Neural cell (in vitro differentiated cells): ENCODE results near the gene B3GALT6. TPM values are rescaled to one million over a fixed set of nuclear protein-coding genes. Genes with fewer than 3 reads are reported as not detected.

Experiments used
- H2AFZ ChIP-seq: fragments of 200-600, 300-800 bp; sonication (generic), shearing (Covaris generic); 2 replicates; pipeline ENCODE4 v1.6.0; 2014; ENCODE audit warnings: low read depth, mild to moderate bottlenecking, antibody characterized with exemption, low read length, moderate library complexity
- H3F3A ChIP-seq: fragments of 200-600 bp; shearing (Covaris generic); 2 replicates; pipeline ENCODE4 v1.6.1; 2016; ENCODE audit warnings: mild to moderate bottlenecking, moderate library complexity, mixed read lengths, antibody characterized with exemption, low read length; ENCODE audit not compliant: insufficient read depth, poor library complexity, severe bottlenecking
- H3K27ac ChIP-seq: fragments of 200-600, 300-800 bp; sonication (generic), shearing (Covaris generic); 2 replicates; pipeline ENCODE4 v1.5.1; 2014; ENCODE audit warnings: mild to moderate bottlenecking, low read length, moderate library complexity
- H3K27me3 ChIP-seq: fragments of 300-800, 200-600 bp; sonication (generic), shearing (Covaris generic); 2 replicates; pipeline ENCODE4 v1.6.0; 2014; ENCODE audit warnings: mild to moderate bottlenecking, low read depth, low read length, moderate library complexity; ENCODE audit not compliant: insufficient read depth
- H3K36me3 ChIP-seq: fragments of 300-800, 200-600 bp; sonication (generic), shearing (Covaris generic); 2 replicates; pipeline ENCODE4 v1.5.1; 2014; ENCODE audit warnings: mild to moderate bottlenecking, antibody characterized with exemption, low read length, moderate library complexity; ENCODE audit not compliant: insufficient read depth
- H3K4me2 ChIP-seq: fragments of 300-800, 200-600 bp; sonication (generic), shearing (Covaris generic); 2 replicates; pipeline ENCODE4 v1.6.0; 2014; ENCODE audit warnings: mild to moderate bottlenecking, low read length
- H3K4me3 ChIP-seq: fragments of 300-800, 200-600 bp; sonication (generic), shearing (Covaris generic); 2 replicates; pipeline ENCODE4 v1.5.1; 2014; ENCODE audit warnings: mild to moderate bottlenecking, low read length, moderate library complexity
- H3K79me2 ChIP-seq: fragments of 200-600 bp; shearing (Covaris generic); replicated peaks from 2 replicates; pipeline ENCODE4 v1.6.0; 2014; ENCODE audit warnings: mild to moderate bottlenecking, low read length, moderate library complexity; ENCODE audit not compliant: insufficient read depth
- H3K9ac ChIP-seq: fragments of 300-800, 200-600 bp; sonication (generic), shearing (Covaris generic); 2 replicates; pipeline ENCODE4 v1.6.1; 2016; ENCODE audit warnings: mild to moderate bottlenecking, low read length, mixed read lengths
- H3K9me2 ChIP-seq: fragments of 200-600 bp; shearing (Covaris generic); 2 replicates; pipeline ENCODE4 v1.6.1; 2016; ENCODE audit warnings: mild to moderate bottlenecking, low read length, mixed read lengths; ENCODE audit not compliant: insufficient read depth
- H3K9me3 ChIP-seq: fragments of 200-600, 300-800 bp; sonication (generic), shearing (Covaris generic); 2 replicates; pipeline ENCODE4 v1.6.1; 2016; ENCODE audit warnings: mild to moderate bottlenecking, mixed run types, low read length, moderate library complexity, mixed read lengths
- H4K20me1 ChIP-seq: fragments of 200-600 bp; shearing (Covaris generic); 2 replicates; pipeline ENCODE4 v1.6.1; 2016; ENCODE audit warnings: mild to moderate bottlenecking, mixed run types; ENCODE audit not compliant: insufficient read depth
- CTCF ChIP-seq: fragments of 450-650 bp; IDR thresholded peaks from 2 replicates; pipeline ENCODE4 v1.5.1; 2014; ENCODE audit warnings: antibody characterized with exemption, mild to moderate bottlenecking, moderate library complexity; ENCODE audit not compliant: poor library complexity, severe bottlenecking
- EP300 ChIP-seq: fragments of 450-650 bp; conservative IDR thresholded peaks from 2 replicates; pipeline ENCODE4 v1.6.1; 2014; ENCODE audit warnings: antibody characterized with exemption, mild to moderate bottlenecking, moderate library complexity; ENCODE audit not compliant: poor library complexity, severe bottlenecking
- EZH2 ChIP-seq: fragments of 200-600, 300-800 bp; shearing (Covaris generic), sonication (generic); IDR thresholded peaks from 2 replicates; pipeline ENCODE4 v1.6.1; 2014; ENCODE audit warnings: antibody characterized with exemption, low read length, borderline replicate concordance, mild to moderate bottlenecking; ENCODE audit not compliant: insufficient read depth, poor library complexity, severe bottlenecking
- MXI1 ChIP-seq: fragments of 450-650 bp; conservative IDR thresholded peaks from 2 replicates; pipeline ENCODE4 v1.6.1; 2014; ENCODE audit warnings: antibody characterized with exemption, mild to moderate bottlenecking; ENCODE audit not compliant: poor library complexity, severe bottlenecking
- POLR2AphosphoS5 ChIP-seq: IDR thresholded peaks from 2 replicates; pipeline ENCODE4 v1.6.1; 2012
- RAD21 ChIP-seq: fragments of 450-650 bp; conservative IDR thresholded peaks from 2 replicates; pipeline ENCODE4 v1.6.1; 2014; ENCODE audit warnings: antibody characterized with exemption, mild to moderate bottlenecking, moderate library complexity
- REST ChIP-seq: IDR thresholded peaks from 2 replicates; pipeline ENCODE4 v1.6.1; 2012; ENCODE audit warnings: borderline replicate concordance
- SMC3 ChIP-seq: fragments of 450-650 bp; conservative IDR thresholded peaks from 2 replicates; pipeline ENCODE4 v1.6.1; 2014; ENCODE audit warnings: antibody characterized with exemption, mild to moderate bottlenecking, moderate library complexity; ENCODE audit not compliant: poor library complexity
- TAF1 ChIP-seq: IDR thresholded peaks from 2 replicates; pipeline ENCODE4 v1.6.1; 2012; ENCODE audit warnings: low read depth
- polyA plus RNA-seq: library from polyadenylated mRNA; depleted of rRNA; stranded (reverse); fragments of >200 nt; gene quantifications from 2 replicates; pipeline ENCODE4 v1.2.3, GENCODE V29; 2014

The B3GALT6 gene
- polyA plus RNA-seq, 1 donor from 2014 or later = 46.5 TPM

- Histone ChIP-seq H3K9ac (no peak overlapping the region), H2AFZ (no peak overlapping the region), H3K4me2 (no peak overlapping the region), H3K9me2 (no peaks in the 10 kb centered on the region), H3F3A (no peaks in the 10 kb centered on the region), H3K36me3 (no peaks in the 10 kb centered on the region), H3K27ac (no peak overlapping the region), H3K79me2 (peaks cover 24% of the 10 kb centered on the region), H3K4me3 (peak overlapping the region; percentile 58), H4K20me1 (no peaks in the 10 kb centered on the region), H3K9me3 (no peaks in the 10 kb centered on the region), H3K27me3 (no peaks in the 10 kb centered on the region)
- TF ChIP-seq TAF1 (no peak), EZH2 (no peak), RAD21 (no peak), SMC3 (no peak), CTCF (no peak), MXI1 (no peak), POLR2AphosphoS5 (no peak), REST (no peak), EP300 (no peak)
Measured at GRCh38 chr1:1232796-1233566, 944 bp downstream of the B3GALT6 start.

DNA sequence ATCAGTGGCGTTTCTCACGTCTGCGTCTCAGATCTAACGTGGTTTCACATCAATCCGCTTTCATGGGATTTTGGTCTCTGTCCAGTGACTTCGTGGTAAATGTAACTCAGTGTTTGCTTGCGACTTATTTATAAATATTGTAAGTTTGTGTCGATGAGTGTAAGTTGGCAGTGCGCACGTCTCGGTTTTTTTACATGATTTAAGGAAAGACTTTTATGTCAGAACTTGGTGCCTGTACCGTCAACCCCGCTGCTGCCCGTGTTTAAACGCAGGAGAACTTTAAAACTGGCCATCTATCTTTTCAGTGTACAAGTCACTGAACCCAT lies 1.5 kb downstream of the B3GALT6 start:
- H3K4me3 ChIP-seq = no peak overlapping the region
- H3K79me2 ChIP-seq = peaks cover 24% of the 10 kb centered on the region

More for the DNA sequence above, 1.5 kb downstream of the B3GALT6 start:
- H2AFZ ChIP-seq = no peak overlapping the region
- H3K27me3 ChIP-seq = no peaks in the 10 kb centered on the region
- no peaks in the 10 kb centered on the region for H4K20me1 ChIP-seq
- TF ChIP-seq EP300 (no peak), REST (no peak), EZH2 (no peak), SMC3 (no peak), TAF1 (no peak), MXI1 (no peak), CTCF (no peak), POLR2AphosphoS5 (no peak), RAD21 (no peak)
- H3K9me3 ChIP-seq = no peaks in the 10 kb centered on the region
- H3K9ac ChIP-seq = no peak overlapping the region
- H3K27ac ChIP-seq = no peak overlapping the region
- H3K36me3 ChIP-seq = no peaks in the 10 kb centered on the region
- H3K9me2 ChIP-seq = no peaks in the 10 kb centered on the region
- H3K4me2 ChIP-seq = no peak overlapping the region
- H3F3A ChIP-seq = no peaks in the 10 kb centered on the region
